NCI-H345 (cell line): ENCODE measurements around the gene BFSP1.

Experiments
- DNase-seq: peaks from one replicate; lab custom pipeline; 2025; lab: John Stamatoyannopoulos, UW

The BFSP1 gene

GRCh38 chr20:17497821-17498580 is 33.2 kb downstream of the BFSP1 start:
- peak; percentile 68 for DNase-seq

DNA sequence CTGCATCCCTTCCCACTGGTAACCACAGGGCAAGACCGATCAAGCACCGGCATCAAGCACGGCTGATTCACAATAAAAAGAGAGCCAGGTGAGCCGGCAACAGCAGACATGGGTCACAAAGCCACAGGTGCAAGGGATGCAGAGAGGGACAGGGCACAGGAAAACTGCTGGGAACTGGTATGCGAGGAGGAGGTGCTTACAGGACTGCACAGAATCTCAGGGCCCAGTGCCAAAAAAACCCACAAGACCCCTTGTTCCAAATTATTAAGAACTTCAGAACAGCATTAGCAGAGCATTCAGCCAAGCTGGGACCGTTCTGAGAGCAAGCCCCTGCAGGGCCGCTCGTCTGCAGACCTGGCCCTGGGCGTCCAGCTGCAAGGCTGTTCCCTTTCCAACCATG is 35.4 kb downstream of the BFSP1 start:
- DNase-seq, result no peak

GRCh38 chr20:17494201-17494600 is 37.0 kb downstream of the BFSP1 start:
- DNase-seq, result no peak

DNA sequence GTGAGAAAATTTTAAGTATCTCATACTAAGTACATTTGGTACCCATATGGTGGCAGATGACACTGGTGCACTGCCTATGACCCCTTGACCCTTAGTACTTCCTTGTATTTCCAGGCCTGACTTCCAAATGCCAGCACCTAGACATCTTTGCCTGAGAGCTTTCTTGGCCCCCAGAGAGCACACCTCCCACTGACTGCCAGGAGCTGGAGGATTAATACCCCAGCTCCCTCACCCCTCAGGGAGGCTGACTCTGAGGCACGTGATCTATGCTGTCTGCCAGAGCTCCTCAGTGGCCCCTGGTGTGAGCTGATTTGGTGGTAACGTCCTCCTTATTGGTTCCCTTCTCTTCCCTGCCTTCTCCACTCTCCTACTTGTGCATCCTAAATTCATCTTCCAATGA is 38.0 kb downstream of the BFSP1 start:
- no peak for DNase-seq

DNA sequence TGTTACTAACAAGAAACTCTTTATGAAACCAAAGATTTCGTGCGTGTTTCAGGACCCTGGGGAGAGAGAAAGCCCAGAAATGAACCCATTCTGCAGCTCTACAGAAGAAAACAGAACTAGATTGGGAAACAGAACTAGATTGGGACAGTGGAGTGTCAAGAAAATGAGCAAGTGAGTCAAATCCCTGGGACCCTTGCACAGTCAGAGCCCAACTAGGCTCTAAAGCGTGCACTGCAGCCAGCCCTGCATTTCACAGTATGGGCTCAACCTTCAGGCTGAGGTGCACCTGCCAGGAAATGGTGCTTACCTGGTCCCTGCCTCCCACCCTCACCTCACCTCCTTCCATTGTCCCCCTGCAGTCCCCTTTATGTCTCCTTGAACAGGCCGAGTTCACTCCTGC is 39.7 kb downstream of the BFSP1 start:
- DNase-seq, result no peak

- DNase-seq, result no peak
Observed at GRCh38 chr20:17491041-17491440, 40.1 kb downstream of the BFSP1 start.

GRCh38 chr20:17490501-17490900 is 40.7 kb downstream of the BFSP1 start:
- DNase-seq, result no peak

GRCh38 chr20:17488916-17489600 is 42.1 kb downstream of the BFSP1 start:
- no peak for DNase-seq

GRCh38 chr20:17485017-17485416 is 46.2 kb downstream of the BFSP1 start:
- no peak for DNase-seq

GRCh38 chr20:17482536-17482935 is 48.6 kb downstream of the BFSP1 start:
- no peak for DNase-seq

DNA sequence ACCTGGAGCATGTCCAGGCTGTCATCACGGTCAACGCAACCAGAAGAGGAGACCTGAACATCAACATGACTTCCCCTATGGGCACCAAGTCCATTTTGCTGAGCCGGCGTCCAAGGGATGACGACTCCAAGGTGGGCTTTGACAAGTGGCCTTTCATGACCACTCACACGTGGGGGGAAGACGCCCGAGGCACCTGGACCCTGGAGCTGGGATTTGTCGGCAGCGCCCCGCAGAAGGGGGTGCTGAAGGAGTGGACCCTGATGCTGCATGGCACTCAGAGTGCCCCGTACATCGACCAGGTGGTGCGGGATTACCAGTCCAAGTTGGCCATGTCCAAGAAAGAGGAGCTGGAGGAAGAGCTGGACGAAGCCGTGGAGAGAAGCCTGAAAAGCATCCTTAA is 49.5 kb downstream of the BFSP1 start:
- no peak for DNase-seq

- no peak for DNase-seq
Observed at GRCh38 chr20:17480696-17481095, 50.5 kb downstream of the BFSP1 start.

DNA sequence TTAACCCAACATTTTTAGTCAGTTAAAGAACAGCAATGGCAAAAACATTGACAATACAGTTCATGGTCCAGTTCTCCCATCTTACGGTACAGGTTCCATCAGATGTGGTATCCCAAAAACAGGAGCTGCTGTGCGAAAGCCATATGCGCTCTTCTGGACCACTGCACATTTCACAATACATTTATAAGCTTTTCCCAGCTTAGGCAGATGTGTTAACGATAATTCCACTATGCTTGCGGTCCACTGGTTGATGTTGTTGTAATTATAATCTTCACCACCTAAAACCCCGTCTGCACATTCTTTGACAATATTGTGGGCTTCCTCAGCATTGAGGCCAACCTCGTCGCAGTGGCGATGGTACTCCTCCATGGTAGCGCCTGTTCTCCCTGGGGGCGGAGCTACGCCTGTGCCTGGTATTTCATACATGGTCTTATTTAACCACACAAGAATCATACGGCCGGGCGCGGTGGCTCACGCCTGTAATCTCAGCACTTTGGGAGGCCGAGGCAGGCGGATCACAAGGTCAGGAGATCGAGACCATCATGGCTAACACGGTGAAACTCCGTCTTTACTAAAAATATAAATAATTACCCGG is 52.0 kb downstream of the BFSP1 start:
- no peak for DNase-seq

DNA sequence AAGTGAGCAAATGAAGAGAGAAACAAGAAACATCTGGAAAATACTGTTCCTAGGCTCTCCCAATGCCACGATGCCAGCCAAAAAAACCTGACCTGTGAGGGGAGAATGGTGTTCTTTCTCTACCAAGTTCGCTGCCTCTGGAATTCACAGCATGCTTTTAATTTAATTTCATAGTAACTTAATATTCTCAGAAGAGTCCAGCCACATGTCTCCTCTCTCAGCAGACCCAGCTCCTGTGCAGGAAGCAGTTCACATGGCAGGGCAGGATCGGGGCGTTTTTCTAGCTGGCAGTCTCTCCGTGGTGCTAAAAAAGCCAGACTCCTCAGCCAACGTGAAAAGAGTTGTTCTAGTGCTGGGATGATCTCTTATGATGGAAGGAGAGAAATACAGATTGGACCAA is 57.5 kb downstream of the BFSP1 start:
- no peak for DNase-seq

- peak; percentile 82 for DNase-seq
Observed at GRCh38 chr20:17471606-17472187, 59.5 kb downstream of the BFSP1 start.

- DNase-seq, result no peak
Observed at GRCh38 chr20:17470973-17471372, 60.2 kb downstream of the BFSP1 start.

- no peak for DNase-seq
Observed at GRCh38 chr20:17470521-17470920, 60.7 kb downstream of the BFSP1 start.

GRCh38 chr20:17469246-17470030 is 61.7 kb downstream of the BFSP1 start:
- DNase-seq, result no peak

GRCh38 chr20:17468073-17468840 is 62.9 kb downstream of the BFSP1 start:
- DNase-seq, result no peak

DNA sequence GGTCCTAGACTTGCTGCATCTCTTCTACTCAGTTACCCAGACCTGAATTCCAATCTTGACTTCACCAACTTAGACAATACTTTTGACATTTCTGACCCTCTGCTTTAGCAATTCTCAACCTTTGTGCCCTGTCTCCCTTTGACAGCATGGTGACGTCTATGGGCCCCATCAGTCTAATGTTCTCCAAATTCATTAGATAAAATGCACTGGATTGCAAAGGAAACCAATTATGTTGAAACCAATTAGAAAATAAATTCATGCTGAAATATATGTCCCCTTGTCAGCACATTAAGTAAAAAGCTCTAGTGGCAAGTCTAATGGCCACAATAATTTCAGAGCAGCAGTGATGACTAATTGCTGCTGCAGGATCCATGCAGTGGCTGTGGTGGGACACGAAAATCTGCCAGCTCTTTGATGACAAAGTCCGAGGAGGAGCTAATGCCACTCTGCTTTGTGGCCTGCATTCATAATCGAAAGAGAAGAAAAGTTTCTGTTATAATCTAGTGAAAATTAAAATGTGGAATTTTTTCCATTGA is 64.0 kb downstream of the BFSP1 start:
- DNase-seq, result no peak

- DNase-seq, result no peak
Observed at GRCh38 chr20:17466641-17467040, 64.5 kb downstream of the BFSP1 start.
